ENCODE measurements around the gene FARP1.

DNA sequence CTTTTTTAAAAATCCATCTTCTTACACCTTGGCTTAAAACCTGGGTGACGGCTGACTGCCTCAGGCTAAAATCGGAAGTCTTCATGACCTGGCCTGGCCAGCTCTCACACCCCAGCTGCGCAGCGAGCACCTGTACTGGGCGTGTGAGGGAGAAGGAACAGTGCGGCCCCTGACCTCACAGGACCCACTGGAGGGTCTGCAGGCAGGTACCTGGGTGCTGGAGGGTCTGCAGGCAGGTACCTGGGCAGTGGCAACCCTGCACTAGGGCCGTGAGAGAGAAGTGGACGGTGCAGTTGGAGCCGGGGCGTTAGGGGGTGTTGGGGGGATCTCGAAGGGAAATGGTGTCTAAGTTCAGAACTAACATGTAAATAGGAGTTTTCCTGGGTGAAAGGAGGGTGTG is 289.7 kb downstream of the FARP1 start:
- TF ChIP-seq TAF1 (IDR thresholded peaks at IDR 0.05; ENCODE audit: borderline replicate concordance, insufficient read depth, low read length) (no peak), POLR2AphosphoS5 (IDR thresholded peaks at IDR 0.05; ENCODE audit: low read depth, low read length) (no peak), FOXP2 (optimal IDR thresholded peaks at IDR 0.05; ENCODE audit: borderline replicate concordance, extremely low read depth, extremely low read length, insufficient read depth) (no peak)

Measured in PFSK-1 (cell line).